ENCODE results near the gene DUSP19. TPM values are rescaled to one million over a fixed set of nuclear protein-coding genes. Genes with fewer than 3 reads are reported as not detected.
A peak's percentile ranks its signal among the peaks of the same experiment; 100 is the strongest.

The DUSP19 gene
- total RNA-seq, 1 donor from 2014 or later, result 0.31 TPM

DNA sequence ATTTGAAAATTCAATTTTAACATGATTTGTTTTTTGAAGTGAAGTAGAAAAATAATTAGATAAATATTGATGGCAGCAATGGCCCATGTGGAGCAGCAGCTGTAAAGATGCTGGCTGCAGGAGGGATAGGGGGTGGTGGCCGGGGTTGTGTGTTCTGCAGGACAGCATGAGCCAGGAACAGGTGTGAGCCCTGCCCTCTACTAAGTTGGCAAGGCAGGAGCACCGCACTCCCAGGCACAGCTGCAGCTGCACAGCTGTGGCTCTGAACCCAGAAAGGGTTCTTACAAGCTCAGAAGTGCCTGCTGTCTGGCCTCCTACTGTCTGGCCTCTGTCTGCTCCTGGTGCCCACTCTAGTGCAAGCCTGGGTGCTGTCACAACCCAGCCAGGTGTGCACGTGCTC lies 10.0 kb upstream of the DUSP19 start:
- intact Hi-C loops (cut with micrococcal nuclease), result no loop called here
- no peak overlapping the region for H3K4me3 Mint-ChIP-seq
- H3K36me3 Mint-ChIP-seq (ENCODE audit: low read depth), result no peaks in the 10 kb centered on the region
- TF ChIP-seq, protein P1, sequence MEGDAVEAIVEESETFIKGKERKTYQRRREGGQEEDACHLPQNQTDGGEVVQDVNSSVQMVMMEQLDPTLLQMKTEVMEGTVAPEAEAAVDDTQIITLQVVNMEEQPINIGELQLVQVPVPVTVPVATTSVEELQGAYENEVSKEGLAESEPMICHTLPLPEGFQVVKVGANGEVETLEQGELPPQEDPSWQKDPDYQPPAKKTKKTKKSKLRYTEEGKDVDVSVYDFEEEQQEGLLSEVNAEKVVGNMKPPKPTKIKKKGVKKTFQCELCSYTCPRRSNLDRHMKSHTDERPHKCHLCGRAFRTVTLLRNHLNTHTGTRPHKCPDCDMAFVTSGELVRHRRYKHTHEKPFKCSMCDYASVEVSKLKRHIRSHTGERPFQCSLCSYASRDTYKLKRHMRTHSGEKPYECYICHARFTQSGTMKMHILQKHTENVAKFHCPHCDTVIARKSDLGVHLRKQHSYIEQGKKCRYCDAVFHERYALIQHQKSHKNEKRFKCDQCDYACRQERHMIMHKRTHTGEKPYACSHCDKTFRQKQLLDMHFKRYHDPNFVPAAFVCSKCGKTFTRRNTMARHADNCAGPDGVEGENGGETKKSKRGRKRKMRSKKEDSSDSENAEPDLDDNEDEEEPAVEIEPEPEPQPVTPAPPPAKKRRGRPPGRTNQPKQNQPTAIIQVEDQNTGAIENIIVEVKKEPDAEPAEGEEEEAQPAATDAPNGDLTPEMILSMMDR (IDR thresholded peaks at IDR 0.05), result no peak
- DNase-seq (no peak), ATAC-seq (ENCODE audit: low read depth) (no peak)
- H3K9me3 Mint-ChIP-seq, result peaks cover 3% of the 10 kb centered on the region
- no peaks in the 10 kb centered on the region for H3K4me1 Mint-ChIP-seq
- H3K27ac Mint-ChIP-seq, result no peak overlapping the region
- POLR2A ChIA-PET, result interaction anchor here (1.1 kb wide), 1 partner anchor 10 kb away, joined by 3 read pairs; the partner anchor contains the start of gene DUSP19
- H3K27me3 Mint-ChIP-seq, result peaks cover 24% of the 10 kb centered on the region
- CTCF ChIA-PET, result no interaction called here

DNA sequence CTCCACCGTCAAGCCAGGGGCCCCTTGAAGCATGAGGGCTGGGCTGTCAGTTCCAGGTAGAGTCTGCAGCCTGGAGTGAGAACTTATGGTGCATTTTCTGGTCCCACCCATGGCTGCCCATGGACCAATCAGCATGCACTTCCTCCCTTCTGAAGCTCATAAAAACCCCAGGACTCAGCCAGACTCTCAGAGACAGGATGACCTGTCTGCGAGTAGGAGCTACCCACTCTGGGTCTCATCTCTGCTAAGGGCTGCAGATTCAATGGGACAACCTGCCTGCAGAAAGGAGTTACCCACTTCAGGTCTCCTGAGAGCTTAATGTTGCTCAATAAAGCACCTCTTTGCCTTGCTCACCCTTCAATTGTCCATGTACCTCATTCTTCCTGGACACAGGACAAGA lies 9.4 kb upstream of the DUSP19 start:
- H3K36me3 Mint-ChIP-seq (ENCODE audit: low read depth), result no peaks in the 10 kb centered on the region
- ChIA-PET CTCF (no interaction called here), POLR2A (interaction anchor here (1.1 kb wide), 1 partner anchor 9 kb away, joined by 3 read pairs; the partner anchor contains the start of gene DUSP19)
- TF ChIP-seq, protein P1 (IDR thresholded peaks at IDR 0.05), result no peak
- no peak overlapping the region for H3K27ac Mint-ChIP-seq
- peaks cover 26% of the 10 kb centered on the region for H3K27me3 Mint-ChIP-seq
- no peaks in the 10 kb centered on the region for H3K4me1 Mint-ChIP-seq
- intact Hi-C loops (cut with micrococcal nuclease), result no loop called here
- H3K9me3 Mint-ChIP-seq, result peaks cover 3% of the 10 kb centered on the region
- ATAC-seq (ENCODE audit: low read depth) (no peak), DNase-seq (no peak)
- H3K4me3 Mint-ChIP-seq, result no peak overlapping the region

DNA sequence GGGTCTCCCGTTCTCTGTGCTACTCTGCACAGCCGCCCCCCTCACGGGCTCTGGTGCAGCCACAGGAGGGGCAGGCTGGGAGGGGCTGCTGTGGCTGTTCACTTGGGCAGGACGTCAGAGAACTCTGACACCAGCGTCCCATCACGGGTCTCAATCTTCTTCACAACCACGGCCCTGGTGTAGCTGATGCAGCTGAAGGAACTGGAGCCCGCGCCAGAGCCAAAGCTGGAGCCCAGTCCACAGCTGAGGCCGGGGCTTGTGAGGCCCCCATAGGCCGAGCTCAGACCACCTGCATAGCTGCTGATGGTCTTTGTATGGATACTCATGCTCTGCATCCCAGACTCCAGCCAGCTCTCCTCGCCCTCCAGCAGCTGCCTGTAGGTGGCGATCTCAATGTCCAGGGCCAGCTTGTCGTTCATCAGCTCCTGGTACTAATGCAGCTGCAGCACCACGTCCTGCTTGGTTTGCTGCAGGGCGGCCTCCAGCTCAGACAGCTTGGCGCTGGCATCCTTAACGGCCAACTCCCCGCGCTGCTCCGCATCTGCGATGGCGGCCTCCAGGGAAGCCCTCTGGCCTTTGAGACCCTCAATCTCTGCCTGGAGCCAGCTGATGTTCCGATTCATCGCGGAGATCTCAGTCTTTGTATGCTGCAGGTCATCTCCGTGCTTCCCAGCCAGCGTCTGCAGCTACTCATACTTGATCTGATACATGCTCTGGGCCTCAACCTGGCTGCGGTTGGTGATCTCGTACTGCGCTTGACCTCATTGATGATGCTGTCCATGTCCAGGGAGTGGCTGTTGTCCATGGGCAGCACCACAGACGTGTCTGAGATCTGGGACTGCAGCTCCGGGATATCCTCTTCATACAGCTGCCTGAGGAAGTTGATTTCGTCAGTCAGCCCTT lies 7.4 kb upstream of the DUSP19 start:
- peaks cover 26% of the 10 kb centered on the region for H3K27me3 Mint-ChIP-seq
- no peaks in the 10 kb centered on the region for H3K4me1 Mint-ChIP-seq
- intact Hi-C loops (cut with micrococcal nuclease), result no loop called here
- H3K27ac Mint-ChIP-seq, result no peak overlapping the region
- H3K36me3 Mint-ChIP-seq (ENCODE audit: low read depth), result no peaks in the 10 kb centered on the region
- ATAC-seq (ENCODE audit: low read depth) (no peak), DNase-seq (no peak)
- ChIA-PET POLR2A (no interaction called here), CTCF (no interaction called here)
- H3K4me3 Mint-ChIP-seq, result no peak overlapping the region
- TF ChIP-seq, protein P1 (IDR thresholded peaks at IDR 0.05), result no peak
- H3K9me3 Mint-ChIP-seq, result peaks cover 3% of the 10 kb centered on the region

DNA sequence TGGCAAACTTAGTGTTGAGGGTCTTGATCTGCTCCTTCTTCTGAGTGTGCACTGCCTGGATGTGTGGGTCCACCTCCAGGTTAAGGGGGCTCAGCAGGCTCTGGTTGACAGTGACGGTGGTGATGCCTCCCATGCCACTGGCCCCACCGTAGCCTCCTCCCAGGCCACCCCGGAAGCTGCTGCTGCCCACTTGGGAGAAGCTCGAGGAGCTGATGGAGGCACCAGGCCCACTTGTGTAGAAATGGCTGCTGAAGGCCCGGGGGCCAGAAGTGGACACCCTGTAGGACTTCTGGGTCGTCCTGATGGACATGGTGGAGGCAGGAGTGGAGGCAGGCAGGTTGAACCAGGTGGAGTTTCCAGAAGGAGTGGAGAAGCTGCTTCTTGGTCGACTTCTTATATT lies 6.4 kb upstream of the DUSP19 start:
- Mint-ChIP-seq H3K9me3 (peaks cover 3% of the 10 kb centered on the region), H3K4me3 (no peak overlapping the region), H3K27ac (no peak overlapping the region), H3K36me3 (ENCODE audit: low read depth) (no peaks in the 10 kb centered on the region), H3K27me3 (peaks cover 22% of the 10 kb centered on the region), H3K4me1 (no peaks in the 10 kb centered on the region)
- TF ChIP-seq, protein P1 (IDR thresholded peaks at IDR 0.05), result no peak
- ChIA-PET CTCF (no interaction called here), POLR2A (no interaction called here)
- intact Hi-C loops (cut with micrococcal nuclease), result no loop called here
- ATAC-seq (ENCODE audit: low read depth) (no peak), DNase-seq (no peak)

DNA sequence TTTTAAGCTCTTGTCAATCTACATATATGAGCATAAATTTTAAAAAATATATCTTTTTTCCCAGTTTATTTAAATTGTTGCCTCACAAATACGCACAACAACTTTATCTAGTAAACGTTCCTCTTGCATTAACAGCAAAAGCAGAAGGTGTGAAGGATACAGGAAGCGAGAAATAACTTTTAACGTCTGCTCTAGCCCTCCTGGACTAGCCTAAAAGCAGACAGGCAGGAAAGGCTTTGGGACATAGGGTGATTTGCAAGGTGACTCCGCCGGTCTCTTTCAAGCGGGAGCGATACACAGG lies 434 bp upstream of the DUSP19 start:
- intact Hi-C loops (cut with micrococcal nuclease), result loop anchor here (1.0 to 5.0 kb wide), 3 partner anchors 42 to 361 kb away; partner anchors contain the start of genes DNAJC10 and NUP35
- Mint-ChIP-seq H3K9me3 (no peaks in the 10 kb centered on the region), H3K4me1 (peaks cover 9% of the 10 kb centered on the region), H3K4me3 (peak overlapping the region; percentile 93), H3K27me3 (peaks cover 6% of the 10 kb centered on the region), H3K27ac (peak overlapping the region; percentile 76), H3K36me3 (ENCODE audit: low read depth) (peaks cover 4% of the 10 kb centered on the region)
- TF ChIP-seq, protein P1 (IDR thresholded peaks at IDR 0.05), result no peak
- ATAC-seq (ENCODE audit: low read depth), result peak; percentile 48
- CTCF ChIA-PET, result no interaction called here
- POLR2A ChIA-PET, result interaction anchor here (1.3 kb wide), 2 partner anchors 9 to 11 kb away, joined by 3 read pairs; no protein-coding TSS in a partner anchor
- no peak for DNase-seq

Data from activated B cell treated with CpG ODN at 0.5 μM for 24 hours (primary cell).